ENCODE results near the gene GOLIM4.

DNA sequence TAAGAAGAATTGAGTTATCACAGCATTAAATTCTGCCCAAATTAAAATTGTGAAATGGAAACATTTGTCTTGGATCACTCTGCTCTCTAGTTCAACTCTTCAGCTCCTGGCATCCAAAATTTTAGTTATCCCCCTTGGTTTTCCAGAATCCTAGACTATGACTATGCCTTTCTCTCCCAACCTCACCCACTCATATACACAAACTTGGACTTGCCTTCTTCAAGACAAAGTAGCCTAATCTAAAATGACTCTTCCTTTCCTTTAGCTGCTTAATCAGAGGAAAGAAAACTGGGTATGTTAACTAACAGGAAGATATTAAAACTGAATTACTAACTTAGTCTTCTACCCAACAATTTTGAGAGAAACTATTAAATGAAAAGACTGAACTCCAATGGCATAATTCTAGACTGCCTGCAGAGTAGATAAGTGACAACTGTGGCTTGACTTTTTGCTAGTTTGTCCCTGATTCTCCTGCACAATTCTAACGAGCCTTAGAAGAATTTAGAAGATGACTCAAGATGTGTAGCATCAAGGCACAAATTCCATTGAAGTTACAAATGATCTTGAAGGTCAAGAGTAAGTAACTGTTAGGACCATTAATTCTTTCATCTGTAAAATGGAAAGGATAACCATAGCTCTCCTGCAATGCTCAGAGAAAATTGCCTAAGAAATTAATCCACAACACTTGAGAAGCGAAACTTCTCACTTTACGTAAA lies 5.2 kb upstream of the GOLIM4 start:
- TF ChIP-seq, protein P1, sequence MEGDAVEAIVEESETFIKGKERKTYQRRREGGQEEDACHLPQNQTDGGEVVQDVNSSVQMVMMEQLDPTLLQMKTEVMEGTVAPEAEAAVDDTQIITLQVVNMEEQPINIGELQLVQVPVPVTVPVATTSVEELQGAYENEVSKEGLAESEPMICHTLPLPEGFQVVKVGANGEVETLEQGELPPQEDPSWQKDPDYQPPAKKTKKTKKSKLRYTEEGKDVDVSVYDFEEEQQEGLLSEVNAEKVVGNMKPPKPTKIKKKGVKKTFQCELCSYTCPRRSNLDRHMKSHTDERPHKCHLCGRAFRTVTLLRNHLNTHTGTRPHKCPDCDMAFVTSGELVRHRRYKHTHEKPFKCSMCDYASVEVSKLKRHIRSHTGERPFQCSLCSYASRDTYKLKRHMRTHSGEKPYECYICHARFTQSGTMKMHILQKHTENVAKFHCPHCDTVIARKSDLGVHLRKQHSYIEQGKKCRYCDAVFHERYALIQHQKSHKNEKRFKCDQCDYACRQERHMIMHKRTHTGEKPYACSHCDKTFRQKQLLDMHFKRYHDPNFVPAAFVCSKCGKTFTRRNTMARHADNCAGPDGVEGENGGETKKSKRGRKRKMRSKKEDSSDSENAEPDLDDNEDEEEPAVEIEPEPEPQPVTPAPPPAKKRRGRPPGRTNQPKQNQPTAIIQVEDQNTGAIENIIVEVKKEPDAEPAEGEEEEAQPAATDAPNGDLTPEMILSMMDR (IDR thresholded peaks at IDR 0.05) = no peak
- TF ChIP-seq POLR2A (IDR thresholded peaks at IDR 0.05) = no peak

All from testis (tissue), 2 donors.